T-helper 1 cell treated with Interleukin-12 subunit alpha and Interleukin-12 subunit beta and Interleukin-4 antibody, amounts not matched to agents 30 ng/mL and 1 ng/mL, for 36 hours (primary cell): ENCODE results near the gene TNFAIP8L2. TPM values are rescaled to one million over a fixed set of nuclear protein-coding genes. Genes with fewer than 3 reads are reported as not detected.

Source experiments
- intact Hi-C: fragments of 100-400 bp; cut with micrococcal nuclease; formaldehyde crosslinking; loops from one replicate; pipeline ENCODE4 v1.15.1; 2024
- total RNA-seq: library from RNA; stranded (reverse); gene quantifications from 2 replicates; pipeline ENCODE4 v1.2.3, GENCODE V29; 2022

Gene TNFAIP8L2
- total RNA-seq, 1 donor from 2014 or later: 34.5 TPM

DNA sequence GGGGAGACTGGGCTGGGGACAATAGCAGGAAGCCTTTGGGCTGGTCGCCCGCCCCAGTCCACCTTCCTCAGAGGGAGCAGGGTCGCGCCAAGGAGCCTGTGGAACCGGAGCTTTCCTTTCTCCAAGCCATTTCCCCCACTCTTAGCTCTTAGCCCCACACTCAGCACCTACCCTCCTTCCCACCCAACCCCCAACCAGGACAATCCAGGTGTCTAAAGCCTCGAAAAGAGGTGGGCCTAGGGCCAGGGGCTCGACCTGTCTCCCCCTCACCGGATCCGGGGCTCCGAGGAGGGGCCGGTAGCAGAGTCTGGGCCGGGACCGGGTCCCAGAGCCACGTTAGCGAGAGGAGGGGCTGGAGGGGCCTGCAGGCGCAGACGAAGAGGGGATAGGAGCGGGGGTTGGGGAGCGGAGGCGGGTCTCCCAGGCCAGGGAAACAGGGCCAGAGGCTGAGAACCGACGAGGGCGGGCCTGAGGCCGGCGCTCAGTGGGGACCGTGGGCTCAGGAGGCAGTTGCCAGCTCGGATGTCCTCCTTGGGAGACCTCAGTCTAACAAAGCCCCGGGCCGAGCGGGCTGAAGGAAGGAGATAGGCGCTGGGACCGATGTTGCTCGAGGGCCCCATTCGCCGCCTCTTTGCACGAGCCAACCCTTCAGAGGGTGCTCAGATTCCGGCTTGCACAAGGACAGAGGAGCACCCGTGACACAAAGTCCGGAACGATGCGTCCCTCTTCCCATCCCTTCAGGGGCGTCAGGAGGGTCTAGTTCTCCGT is 11.0 kb upstream of the TNFAIP8L2 start:
- intact Hi-C loops: loop anchor here (1.0 to 2.0 kb wide), 9 partner anchors 11 to 448 kb away; partner anchors contain the start of genes GABPB2, GOLPH3L, LYSMD1 and MLLT11

DNA sequence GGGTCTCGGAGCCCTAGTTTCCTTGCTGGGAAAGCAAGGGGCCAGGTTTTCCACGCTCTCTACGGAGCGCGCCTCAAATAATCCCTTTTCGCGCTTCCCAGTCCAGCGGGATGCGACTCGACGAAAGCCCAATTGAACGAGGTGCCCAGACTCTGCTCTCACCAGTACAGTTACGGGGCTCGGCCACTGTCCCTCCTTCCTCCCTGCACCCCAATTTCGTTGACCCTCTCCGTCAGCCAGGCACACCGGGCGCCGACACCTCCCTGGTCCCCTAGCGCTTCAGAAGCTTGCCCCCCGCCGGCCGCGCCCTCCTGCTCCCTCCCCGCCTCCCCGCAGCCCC is 10.4 kb upstream of the TNFAIP8L2 start:
- intact Hi-C loops: loop anchor here (1.0 to 2.0 kb wide), 9 partner anchors 10 to 449 kb away; partner anchors contain the start of genes GABPB2, GOLPH3L, LYSMD1 and MLLT11

DNA sequence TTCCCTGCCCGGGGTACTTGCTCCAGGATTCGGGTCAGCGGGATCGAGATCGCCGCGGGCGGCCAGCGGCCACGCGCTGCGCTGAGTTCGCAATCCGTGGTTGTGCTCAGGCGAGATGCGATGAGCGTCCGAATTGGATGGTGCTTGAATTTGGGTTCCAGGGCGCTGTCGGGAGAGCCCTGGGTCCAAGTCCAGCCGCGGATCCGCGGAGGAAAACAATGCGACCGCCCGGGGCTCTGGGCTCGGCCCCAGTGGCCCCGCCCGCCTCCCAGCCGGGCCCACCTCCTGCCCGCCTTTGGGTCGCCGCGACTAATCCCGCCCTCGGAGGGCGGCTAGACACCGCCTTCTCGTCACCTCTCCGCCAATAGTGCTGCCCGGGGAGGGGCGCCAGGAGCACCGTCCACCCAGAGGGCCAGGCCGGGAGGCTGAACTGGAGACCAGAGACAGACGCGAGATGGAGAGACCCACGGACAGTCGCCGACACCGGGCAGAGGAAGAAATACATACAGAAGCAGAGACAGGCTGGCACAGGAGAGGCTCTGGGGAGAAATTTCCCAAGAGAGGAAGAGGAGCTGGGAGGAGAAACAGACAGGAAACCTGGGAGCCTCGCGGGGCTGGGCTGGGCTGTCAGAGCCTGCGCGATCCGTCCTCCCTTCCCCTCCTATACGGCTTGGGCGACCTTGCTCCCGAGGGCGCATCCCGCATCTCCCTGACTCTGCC is 9.9 kb upstream of the TNFAIP8L2 start, which contains the start of gene SEMA6C:
Gene SEMA6C, minus strand, starts transcription at position 220 of the 720 bp plus-strand sequence. CDS start 4,010 bp downstream, outside the sequence.
- intact Hi-C loops: loop anchor here (1.0 to 2.0 kb wide), 9 partner anchors 10 to 449 kb away; partner anchors contain the start of genes GABPB2, GOLPH3L, LYSMD1 and MLLT11

DNA sequence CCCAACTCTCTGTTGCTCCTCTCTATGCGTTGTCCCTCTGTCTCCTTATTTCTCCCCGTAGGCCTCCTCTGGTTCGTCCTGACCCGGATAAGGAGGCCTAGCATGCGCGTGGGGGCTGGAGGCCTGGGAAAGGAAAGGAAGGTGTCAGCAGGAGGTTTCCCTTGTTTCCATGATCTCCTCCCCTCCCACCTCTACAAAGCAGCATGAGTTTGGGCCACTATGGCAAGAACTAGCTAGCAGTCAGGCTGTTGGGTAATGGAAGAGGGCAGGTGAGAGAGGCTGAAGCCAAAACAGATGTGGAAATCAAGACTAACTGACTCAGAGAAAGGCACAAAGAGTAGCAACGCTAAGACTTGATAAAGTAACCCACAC is 9.3 kb upstream of the TNFAIP8L2 start:
- intact Hi-C loops: loop anchor here (2.0 kb wide), 3 partner anchors 122 to 168 kb away; partner anchors contain the start of gene PRUNE1

DNA sequence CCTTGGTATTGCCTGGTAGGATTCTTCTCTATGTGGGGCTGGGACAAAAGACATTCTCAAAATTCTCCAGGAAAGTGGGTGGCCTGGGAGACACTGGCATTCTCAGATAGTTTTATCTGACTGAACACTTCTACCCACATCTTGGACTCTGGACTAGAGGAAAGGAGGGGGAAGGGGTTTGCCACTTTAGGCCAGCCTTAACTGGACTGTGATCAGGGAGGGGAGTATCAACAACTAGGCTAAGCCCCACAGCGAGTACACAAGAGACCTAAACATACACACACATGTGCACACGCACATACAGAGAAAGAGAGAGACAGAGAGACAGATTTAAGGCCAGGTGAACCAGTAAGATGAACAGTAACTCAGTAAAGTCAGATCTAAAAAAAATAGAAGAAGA is 8.8 kb upstream of the TNFAIP8L2 start:
- intact Hi-C loops: loop anchor here (2.0 kb wide), 3 partner anchors 123 to 169 kb away; partner anchors contain the start of gene PRUNE1

DNA sequence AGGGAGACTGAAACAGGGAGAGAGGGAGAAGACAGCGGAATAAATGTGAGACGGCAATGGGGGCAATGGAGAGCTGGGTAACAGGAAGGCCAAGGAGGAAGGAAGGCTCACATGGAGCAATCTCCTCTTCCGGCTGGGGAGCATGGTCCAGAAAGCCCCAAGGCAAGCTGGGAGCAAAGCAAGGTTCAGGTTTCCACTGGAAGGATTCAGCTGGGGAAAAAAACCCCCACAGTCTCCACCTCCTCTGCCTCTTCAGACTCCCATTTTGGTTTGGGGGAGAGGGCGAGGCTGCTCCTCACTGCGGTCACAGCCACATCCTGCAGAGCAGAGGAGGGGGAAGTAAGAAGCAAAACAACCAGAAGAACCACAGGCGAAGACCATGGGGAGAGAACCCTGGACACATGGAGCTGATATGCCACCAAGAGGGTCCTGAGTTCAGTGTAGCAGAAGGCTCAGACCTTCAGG is 650 bp downstream of the TNFAIP8L2 start:
- intact Hi-C loops: loop anchor here (2.0 to 5.0 kb wide), 11 partner anchors 26 to 792 kb away; partner anchors contain the start of genes ARNT, CTSS, ENSA and PIP5K1A

DNA sequence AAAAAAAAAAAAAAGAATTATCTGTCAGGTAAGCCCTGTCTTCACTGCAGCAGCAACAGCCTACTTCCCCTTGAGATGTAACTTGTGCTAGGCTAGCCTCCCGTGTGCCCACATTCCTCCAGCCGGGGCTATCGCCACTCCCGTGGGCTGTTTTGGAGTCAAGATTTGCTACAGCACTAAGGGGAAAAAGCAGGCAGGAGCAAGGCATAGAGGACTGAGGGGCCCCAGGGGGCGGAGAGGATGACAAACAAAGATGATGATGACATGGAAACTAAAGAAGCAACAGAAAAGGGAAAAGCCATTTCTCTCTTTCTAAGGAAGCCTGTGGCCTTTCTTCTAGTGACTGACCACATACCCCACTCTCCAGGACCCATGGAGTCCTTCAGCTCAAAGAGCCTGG is 1.9 kb downstream of the TNFAIP8L2 start:
- intact Hi-C loops: loop anchor here (5.0 kb wide), 3 partner anchors 281 to 531 kb away; partner anchors contain the start of genes ARNT, CTSS and ENSA

DNA sequence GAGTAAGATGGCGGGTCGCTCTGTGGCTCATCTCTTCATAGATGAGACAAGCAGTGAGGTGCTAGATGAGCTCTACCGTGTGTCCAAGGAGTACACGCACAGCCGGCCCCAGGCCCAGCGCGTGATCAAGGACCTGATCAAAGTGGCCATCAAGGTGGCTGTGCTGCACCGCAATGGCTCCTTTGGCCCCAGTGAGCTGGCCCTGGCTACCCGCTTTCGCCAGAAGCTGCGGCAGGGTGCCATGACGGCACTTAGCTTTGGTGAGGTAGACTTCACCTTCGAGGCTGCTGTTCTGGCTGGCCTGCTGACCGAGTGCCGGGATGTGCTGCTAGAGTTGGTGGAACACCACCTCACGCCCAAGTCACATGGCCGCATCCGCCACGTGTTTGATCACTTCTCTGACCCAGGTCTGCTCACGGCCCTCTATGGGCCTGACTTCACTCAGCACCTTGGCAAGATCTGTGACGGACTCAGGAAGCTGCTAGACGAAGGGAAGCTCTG is 2.4 kb downstream of the TNFAIP8L2 start:
- intact Hi-C loops: loop anchor here (5.0 kb wide), 3 partner anchors 282 to 532 kb away; partner anchors contain the start of genes ARNT, CTSS and ENSA

DNA sequence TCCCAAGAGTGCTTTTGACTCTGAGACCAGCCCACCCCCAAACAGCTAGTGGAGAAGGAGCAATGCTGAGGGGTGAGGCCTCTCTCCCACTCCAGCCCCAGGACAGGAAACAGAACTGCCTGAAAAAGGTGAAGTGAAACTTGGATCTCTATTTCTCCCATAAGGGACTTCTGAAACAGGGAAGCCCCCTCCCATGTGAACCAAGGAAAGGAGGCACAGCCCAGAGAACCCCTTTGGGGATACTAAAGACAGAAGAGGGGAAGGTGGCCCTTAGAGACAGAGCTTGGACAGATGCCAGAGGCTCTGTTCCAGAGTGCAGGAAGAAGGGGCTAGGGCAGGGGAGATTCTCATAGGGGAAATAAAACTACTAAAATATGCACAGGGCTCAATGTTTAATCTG is 2.9 kb downstream of the TNFAIP8L2 start:
- intact Hi-C loops: loop anchor here (5.0 kb wide), 3 partner anchors 282 to 532 kb away; partner anchors contain the start of genes ARNT, CTSS and ENSA

DNA sequence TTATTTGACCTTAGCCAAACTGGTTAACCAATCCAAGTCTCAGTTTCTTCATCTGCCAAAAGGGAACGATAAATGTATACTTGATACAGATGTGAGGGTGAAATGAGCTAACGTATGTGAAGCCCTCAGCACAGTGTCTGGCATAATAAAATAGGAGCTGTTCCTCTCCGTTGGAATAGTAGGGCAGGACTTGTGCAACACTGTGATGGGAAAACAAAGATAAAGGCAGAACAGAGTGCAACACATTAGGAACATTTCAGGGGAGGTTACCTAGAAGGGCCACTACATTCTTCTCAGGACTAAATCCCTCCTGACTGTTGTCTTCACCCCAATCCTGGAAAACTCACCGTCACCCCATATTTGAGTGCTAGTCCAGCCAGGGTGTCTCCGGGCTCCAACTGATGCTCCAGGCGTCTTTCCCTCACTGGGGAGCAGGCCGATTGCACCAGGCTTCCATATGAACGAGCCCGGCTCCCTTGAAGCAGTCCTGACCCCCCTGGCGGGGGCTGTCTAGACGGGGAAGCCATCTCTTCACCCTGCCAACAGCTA is 8.4 kb downstream of the TNFAIP8L2 start:
- intact Hi-C loops: loop anchor here (1.0 to 10.0 kb wide), 12 partner anchors 9 to 930 kb away; partner anchors contain the start of genes ANP32E, APH1A, CDC42SE1 and PRUNE1

DNA sequence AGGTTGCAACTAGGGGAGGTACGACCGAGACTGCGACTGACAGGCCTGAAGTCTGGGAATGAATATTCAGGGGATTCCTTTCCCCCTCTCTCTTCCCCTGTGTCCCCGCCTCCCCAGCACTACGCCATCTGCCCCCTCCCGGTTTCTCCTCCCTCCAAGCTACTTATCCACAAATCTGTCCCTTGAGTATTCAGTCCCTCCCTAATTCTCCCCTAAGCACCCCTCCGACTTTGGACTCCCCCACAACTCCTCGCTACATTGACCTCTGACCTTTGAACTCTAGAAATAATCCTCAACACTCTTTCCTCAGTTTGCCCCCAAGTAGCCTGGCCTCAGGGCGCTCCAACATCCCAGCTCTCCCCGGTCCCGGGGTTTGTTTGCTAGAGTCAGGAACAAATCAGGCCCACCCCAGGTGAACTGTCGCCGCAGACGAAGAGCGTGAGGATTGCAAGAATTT is 8.9 kb downstream of the TNFAIP8L2 start:
- intact Hi-C loops: loop anchor here (1.0 to 10.0 kb wide), 12 partner anchors 9 to 931 kb away; partner anchors contain the start of genes ANP32E, APH1A, CDC42SE1 and PRUNE1

DNA sequence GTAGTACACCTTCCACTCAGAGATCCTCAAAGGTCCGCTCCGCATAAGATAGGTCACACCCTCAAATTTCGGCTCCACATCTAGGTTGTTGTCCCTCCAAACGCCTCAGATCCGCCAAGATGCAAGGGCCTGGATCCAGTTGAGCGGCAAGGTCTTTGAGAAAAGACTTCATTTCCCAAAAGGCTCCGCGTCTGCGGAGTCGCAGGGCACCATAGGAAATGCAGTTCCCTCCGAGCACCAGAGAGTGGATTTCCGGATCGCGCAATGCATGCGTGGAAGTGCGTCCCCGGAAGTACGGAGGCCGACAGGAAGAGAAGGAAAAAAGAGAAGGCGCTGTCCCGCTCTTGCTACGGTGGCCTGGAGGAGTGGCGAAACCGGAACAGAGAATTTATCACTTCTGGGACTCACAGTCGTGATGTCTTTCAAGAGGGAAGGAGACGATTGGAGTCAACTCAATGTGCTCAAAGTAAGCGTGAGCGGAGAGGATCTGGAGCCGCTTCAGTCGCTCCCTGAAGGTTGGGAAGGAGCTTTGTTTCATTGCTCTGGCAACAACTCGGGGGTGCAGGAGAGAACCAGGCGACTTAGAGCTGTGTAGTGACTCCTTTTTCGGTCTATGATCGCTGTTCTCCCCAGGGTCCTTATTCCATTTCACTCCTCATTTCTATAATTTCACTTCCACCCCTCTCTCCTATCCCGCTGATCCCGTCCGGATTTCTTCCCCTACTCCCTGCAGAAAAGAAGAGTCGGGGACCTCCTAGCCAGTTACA is 9.5 kb downstream of the TNFAIP8L2 start, which contains the start of the genes LYSMD1 and SCNM1:
Gene LYSMD1, minus strand, starts transcription at position 165 of the 767 bp plus-strand sequence. CDS start 644 bp downstream, outside the sequence.
Gene SCNM1, plus strand, starts transcription at position 407 of the 767 bp plus-strand sequence. Its CDS starts 9 bp downstream, at position 416.
- intact Hi-C loops: loop anchor here (1.0 to 10.0 kb wide), 17 partner anchors 10 to 931 kb away; partner anchors contain the start of genes ANP32E, APH1A, CDC42SE1 and GABPB2

DNA sequence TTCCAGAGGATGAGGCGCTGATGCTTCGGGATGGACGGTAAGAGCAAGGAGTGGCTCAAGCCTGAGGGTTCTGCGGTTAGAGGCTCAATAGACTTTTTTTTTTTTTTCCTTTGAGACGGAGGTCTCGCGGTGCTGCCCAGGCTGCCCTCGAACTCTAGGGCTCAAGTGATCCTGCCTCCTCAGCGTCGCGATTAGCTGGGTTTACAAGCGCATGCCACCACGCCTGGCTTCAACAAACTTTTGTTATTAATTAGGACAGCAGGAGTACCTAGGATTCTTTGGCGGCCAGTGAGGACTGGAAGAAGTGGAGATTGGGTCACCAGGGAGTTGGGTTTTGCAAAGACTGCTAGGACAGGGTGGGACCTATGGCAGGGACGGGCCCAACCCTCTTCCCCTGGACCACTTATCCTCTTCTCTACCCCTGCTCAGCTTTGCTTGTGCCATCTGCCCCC is 10.1 kb downstream of the TNFAIP8L2 start:
- intact Hi-C loops: loop anchor here (1.0 to 10.0 kb wide), 8 partner anchors 24 to 932 kb away; partner anchors contain the start of genes ANP32E, GABPB2, PIP5K1A and SNX27

DNA sequence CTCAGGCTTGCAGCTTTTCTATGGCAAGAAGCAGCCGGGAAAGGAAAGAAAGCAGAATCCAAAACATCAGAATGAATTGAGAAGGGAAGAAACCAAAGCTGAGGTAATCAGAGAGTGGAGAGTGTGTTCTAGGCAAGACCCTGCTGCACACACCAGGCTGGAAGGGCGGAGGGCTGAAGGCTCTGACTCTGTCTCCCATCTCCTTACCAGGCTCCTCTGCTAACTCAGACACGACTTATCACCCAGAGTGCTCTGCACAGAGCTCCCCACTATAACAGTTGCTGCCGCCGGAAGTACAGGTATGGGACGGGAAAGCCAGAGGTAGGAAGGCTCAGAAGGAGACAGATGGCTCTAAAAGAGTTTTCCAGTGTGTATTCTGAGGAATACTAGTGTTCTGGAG is 10.7 kb downstream of the TNFAIP8L2 start:
- intact Hi-C loops: loop anchor here (10.0 kb wide), 3 partner anchors 378 to 932 kb away; partner anchors contain the start of genes ANP32E, SNX27 and TUFT1

DNA sequence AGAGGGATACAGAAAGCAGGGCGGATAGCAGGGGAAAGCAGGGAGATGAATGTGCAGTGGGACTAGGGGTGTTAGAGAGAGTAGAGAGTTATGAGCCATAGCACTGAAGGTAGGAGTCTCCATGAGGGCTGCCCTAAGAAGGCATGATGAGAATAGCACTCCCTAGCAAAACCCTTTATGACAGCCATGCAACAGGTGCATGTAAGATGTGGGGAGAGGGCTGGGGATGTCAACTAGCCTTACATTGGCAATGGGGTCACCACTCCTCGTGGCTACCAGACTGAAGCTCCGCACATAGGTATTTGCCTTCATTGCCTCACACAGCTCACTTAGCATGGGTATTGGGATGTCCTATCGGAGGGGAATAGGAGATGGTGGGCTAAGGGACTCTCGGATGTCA is 14.7 kb downstream of the TNFAIP8L2 start:
- intact Hi-C loops: no loop called here

DNA sequence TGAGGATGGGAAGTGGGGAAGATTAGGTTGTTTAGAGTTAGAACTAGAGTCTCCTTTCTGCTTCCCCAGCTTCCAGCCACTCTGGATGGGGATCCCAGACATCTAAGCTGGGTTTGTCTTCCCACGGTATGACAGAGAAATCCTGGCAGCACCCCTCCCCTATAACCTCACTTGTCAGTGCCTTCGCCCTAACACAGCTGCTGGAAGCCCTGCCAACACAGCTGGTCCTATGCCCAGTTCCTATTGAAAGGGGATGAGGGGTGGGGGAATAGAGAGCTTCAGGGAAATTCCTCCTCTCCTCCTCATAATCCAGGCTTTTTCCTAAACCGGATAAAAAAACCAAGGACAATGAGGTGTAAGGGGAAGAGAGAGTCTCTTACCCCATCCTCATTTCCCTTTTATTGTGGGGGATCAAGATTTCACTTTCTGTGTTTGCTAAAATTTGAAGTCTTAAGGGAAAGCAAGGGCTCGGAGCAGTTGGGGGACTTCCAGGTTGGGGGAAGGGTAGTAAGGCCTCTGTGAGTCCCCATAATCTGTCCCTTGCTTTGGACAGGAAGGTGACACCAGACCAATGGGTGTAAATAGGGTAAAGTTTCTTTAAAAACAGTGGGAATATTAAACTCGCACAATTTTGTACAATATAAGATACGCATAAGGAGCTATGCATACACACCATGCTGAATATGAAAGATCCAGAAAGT is 18.7 kb downstream of the TNFAIP8L2 start:
- intact Hi-C loops: no loop called here

DNA sequence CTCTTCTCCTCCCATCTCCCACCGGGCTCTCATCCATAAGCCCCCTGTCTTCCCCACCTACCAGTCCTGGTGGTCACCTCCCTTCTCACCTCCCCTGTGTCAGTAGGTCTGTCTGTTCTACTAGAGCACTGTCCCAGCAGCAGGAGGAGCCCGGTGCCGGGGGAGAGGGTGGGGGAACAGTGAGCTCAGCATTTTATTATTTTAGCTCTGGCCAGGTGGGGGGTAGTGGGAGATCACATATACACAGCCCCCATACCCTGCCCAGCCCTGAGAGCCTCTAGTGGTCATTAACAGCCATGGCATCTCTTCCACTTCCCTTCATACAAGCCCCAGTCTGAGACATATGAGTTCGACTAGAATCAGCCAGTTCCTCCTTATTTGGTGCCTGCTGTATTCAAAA is 19.4 kb downstream of the TNFAIP8L2 start, which contains the start of gene TMOD4:
Gene TMOD4, minus strand, starts transcription at position 119 of the 400 bp plus-strand sequence. CDS start 1,106 bp downstream, outside the sequence.
- intact Hi-C loops: no loop called here

DNA sequence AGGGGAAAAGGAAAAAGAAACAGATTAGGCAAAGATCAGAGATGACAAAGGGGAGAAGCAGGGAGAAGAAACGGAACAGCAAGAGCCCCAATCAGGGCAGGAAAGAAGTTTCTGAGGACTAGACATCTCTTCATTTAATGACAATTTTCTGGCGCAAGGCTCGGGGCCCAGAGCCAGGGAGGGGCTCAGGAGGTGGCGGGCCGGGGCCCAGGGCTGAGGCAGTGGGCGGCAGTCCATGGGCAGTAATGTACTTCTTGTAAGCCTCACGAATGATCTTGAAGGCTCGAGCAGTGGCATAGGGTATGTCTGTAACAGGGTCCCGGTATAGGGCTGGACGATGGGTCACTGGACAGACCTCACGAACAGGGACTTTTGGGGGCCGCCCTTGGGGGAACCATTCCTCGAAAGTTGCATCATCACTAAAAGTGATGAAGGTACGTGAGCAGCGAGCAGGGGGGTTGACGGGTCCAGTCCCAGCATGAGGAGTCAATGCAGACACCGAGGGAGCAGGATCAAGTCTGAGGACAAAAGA is 20.1 kb downstream of the TNFAIP8L2 start:
- intact Hi-C loops: no loop called here
